ENCODE results near the gene DPP10.

DNA sequence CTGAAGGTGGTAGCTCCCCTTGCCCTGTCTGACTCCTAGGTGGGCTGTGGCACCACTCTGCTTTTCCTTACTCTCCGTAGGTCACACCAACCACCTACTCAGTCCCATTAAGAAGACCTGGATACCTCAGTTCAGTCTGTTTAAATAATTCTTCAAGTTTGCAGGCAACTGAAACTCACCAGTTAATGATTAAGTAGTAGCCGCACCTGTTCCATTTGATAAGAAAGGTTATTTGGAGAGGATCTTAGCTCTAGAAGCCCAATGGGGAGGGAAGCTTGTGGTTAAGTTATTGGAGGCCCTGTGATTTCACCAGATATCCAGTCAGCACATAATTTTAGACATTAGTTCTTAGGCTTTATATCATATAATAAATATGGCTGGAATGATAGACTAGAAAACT, 1193.0 kb downstream of the DPP10 start:
- TF ChIP-seq TAF1 (IDR thresholded peaks at IDR 0.05; ENCODE audit: borderline replicate concordance, insufficient read depth, low read length) (no peak), POLR2AphosphoS5 (IDR thresholded peaks at IDR 0.05; ENCODE audit: low read depth, low read length) (no peak), SIN3A (IDR thresholded peaks at IDR 0.05; ENCODE audit: borderline replicate concordance, insufficient read depth, low read length) (no peak)
- TF ChIP-seq, protein P1, sequence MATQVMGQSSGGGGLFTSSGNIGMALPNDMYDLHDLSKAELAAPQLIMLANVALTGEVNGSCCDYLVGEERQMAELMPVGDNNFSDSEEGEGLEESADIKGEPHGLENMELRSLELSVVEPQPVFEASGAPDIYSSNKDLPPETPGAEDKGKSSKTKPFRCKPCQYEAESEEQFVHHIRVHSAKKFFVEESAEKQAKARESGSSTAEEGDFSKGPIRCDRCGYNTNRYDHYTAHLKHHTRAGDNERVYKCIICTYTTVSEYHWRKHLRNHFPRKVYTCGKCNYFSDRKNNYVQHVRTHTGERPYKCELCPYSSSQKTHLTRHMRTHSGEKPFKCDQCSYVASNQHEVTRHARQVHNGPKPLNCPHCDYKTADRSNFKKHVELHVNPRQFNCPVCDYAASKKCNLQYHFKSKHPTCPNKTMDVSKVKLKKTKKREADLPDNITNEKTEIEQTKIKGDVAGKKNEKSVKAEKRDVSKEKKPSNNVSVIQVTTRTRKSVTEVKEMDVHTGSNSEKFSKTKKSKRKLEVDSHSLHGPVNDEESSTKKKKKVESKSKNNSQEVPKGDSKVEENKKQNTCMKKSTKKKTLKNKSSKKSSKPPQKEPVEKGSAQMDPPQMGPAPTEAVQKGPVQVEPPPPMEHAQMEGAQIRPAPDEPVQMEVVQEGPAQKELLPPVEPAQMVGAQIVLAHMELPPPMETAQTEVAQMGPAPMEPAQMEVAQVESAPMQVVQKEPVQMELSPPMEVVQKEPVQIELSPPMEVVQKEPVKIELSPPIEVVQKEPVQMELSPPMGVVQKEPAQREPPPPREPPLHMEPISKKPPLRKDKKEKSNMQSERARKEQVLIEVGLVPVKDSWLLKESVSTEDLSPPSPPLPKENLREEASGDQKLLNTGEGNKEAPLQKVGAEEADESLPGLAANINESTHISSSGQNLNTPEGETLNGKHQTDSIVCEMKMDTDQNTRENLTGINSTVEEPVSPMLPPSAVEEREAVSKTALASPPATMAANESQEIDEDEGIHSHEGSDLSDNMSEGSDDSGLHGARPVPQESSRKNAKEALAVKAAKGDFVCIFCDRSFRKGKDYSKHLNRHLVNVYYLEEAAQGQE (IDR thresholded peaks at IDR 0.05; ENCODE audit: insufficient read depth in 1 of 2, low read depth in 2 of 2, low read length in 2 of 2), result no peak
